GM12878 (cell line): ENCODE results near the gene PSMC4. TPM values are rescaled to one million over a fixed set of nuclear protein-coding genes. Genes with fewer than 3 reads are reported as not detected.

ENCODE experiments used
- ATAC-seq: fragments of 200-7000 bp; cut with Tn5 transposase; 3 replicates; pipeline ENCODE4 v1.9.1; 2020; ENCODE audit warnings: mild to moderate bottlenecking, moderate library complexity
- BruUV-seq: library from RNA; stranded (reverse); fragments of 400-500 nt; replicated peaks from 2 replicates; lab custom pipeline; 2021; lab: Mats Ljungman, UMichigan
- CTCF ChIA-PET: fragments of 300-600 bp; sonication (Branson Sonifier 250); formaldehyde crosslinking; extraction: SDS; loops from one replicate; lab custom pipeline; 2021; ENCODE audit warnings: inconsistent platforms; lab: Yijun Ruan, JAX
- POLR2A ChIA-PET: fragments of 350-600 bp; formaldehyde crosslinking; extraction: SDS; loops from one replicate; lab custom pipeline; 2021; ENCODE audit warnings: inconsistent platforms; lab: Charles Lee
- RAD21 ChIA-PET: fragments of 300-600 bp; sonication (Branson Sonifier 250); formaldehyde crosslinking; loops from one replicate; lab custom pipeline; 2023; ENCODE audit warnings: antibody characterized with exemption; ENCODE audit not compliant: unreplicated experiment; lab: Charles Lee
- SMC1A ChIA-PET: fragments of 300-600 bp; sonication (Branson Sonifier 250); formaldehyde crosslinking; loops from one replicate; lab custom pipeline; 2023; ENCODE audit not compliant: unreplicated experiment, uncharacterized antibody; lab: Charles Lee
- DNase-seq: peaks from one replicate; pipeline ENCODE4 v3.0.0-alpha.2; 2011; ENCODE audit warnings: low read depth, low spot score
- FAIRE-seq: peaks from 3 replicates; lab custom pipeline; 2011; peaks lifted over from hg19 to GRCh38; lab: Jason Lieb, UNC
- H2AFZ ChIP-seq: 2 replicates; pipeline ENCODE4 v1.6.0; 2011; ENCODE audit warnings: low read depth, low read length, control low read depth; ENCODE audit not compliant: control insufficient read depth
- H3K27ac ChIP-seq: 2 replicates; pipeline ENCODE4 v1.5.1; 2011; ENCODE audit warnings: control low read depth; ENCODE audit not compliant: control insufficient read depth, insufficient read depth
- H3K27me3 ChIP-seq, 2 experiments: replicated peaks in 1 of 2; 2 replicates each; pipeline versions ENCODE4 v1.6.0 to v1.6.1; 2011; ENCODE audit warnings: low read length in 1 of 2; ENCODE audit not compliant: control insufficient read depth in 2 of 2, insufficient read depth in 2 of 2
- H3K36me3 ChIP-seq, 2 experiments: 2 replicates each; pipeline ENCODE4 v1.5.1; 2011; ENCODE audit warnings: low read length in 1 of 2; ENCODE audit not compliant: control insufficient read depth in 2 of 2, insufficient read depth in 2 of 2
- H3K4me1 ChIP-seq: 2 replicates; pipeline ENCODE4 v1.6.1; 2011; ENCODE audit warnings: mild to moderate bottlenecking, low read length, moderate library complexity, mixed read lengths; ENCODE audit not compliant: control insufficient read depth, insufficient read depth
- H3K4me2 ChIP-seq: 2 replicates; pipeline ENCODE4 v1.6.0; 2011; ENCODE audit warnings: control low read depth; ENCODE audit not compliant: control insufficient read depth, insufficient read depth
- H3K4me3 ChIP-seq: fragments of 200-600 bp; sonication (generic); 2 replicates; pipeline ENCODE4 v1.5.1; 2016
- H3K79me2 ChIP-seq: 2 replicates; pipeline ENCODE4 v1.6.0; 2011; ENCODE audit warnings: low read length; ENCODE audit not compliant: control insufficient read depth, insufficient read depth
- H3K9ac ChIP-seq: 2 replicates; pipeline ENCODE4 v1.8.0; 2011; ENCODE audit warnings: low read length, control low read depth, mixed read lengths; ENCODE audit not compliant: control insufficient read depth, insufficient read depth
- H3K9me3 ChIP-seq: replicated peaks from 3 replicates; pipeline ENCODE4 v1.5.1; 2011; ENCODE audit warnings: mild to moderate bottlenecking, low read length; ENCODE audit not compliant: control insufficient read depth, insufficient read depth
- H4K20me1 ChIP-seq: 2 replicates; pipeline ENCODE4 v1.6.0; 2011; ENCODE audit not compliant: control insufficient read depth, insufficient read depth
- HDAC2 ChIP-seq: fragments of 200-600 bp; sonication (generic); IDR thresholded peaks from 2 replicates; pipeline ENCODE4 v1.6.1; 2017
- KAT2A ChIP-seq: conservative IDR thresholded peaks from 2 replicates; pipeline ENCODE4 v1.6.1; 2011; ENCODE audit warnings: low read depth, low read length; ENCODE audit not compliant: control insufficient read depth
- MYB ChIP-seq: fragments of 150-350 bp; IDR thresholded peaks from 2 replicates; pipeline ENCODE4 v1.6.1; 2014; ENCODE audit warnings: mild to moderate bottlenecking, low read depth, low read length, borderline replicate concordance
- NR2C1 ChIP-seq: fragments of 450-650 bp; IDR thresholded peaks from 2 replicates; pipeline ENCODE4 v1.6.1; 2017; ENCODE audit warnings: antibody characterized with exemption, mild to moderate bottlenecking, moderate library complexity
- PAX5 ChIP-seq: IDR thresholded peaks from 2 replicates; pipeline ENCODE4 v1.6.1; 2011; ENCODE audit warnings: low read depth, low read length, borderline replicate concordance
- RFX5 ChIP-seq: IDR thresholded peaks from 2 replicates; pipeline ENCODE4 v1.6.1; 2011; ENCODE audit warnings: low read depth, low read length, improper control_type of control experiment
- TCF7 ChIP-seq: IDR thresholded peaks from 2 replicates; pipeline ENCODE4 v1.6.1; 2014; ENCODE audit warnings: antibody characterized with exemption, borderline replicate concordance
- ZNF622 ChIP-seq: fragments of 450-650 bp; IDR thresholded peaks from 2 replicates; pipeline ENCODE4 v1.6.1; 2017; ENCODE audit warnings: mild to moderate bottlenecking, inconsistent platforms
- ZSCAN29 ChIP-seq: fragments of 450-650 bp; IDR thresholded peaks from 2 replicates; pipeline ENCODE4 v1.6.1; 2017; ENCODE audit warnings: mild to moderate bottlenecking, moderate library complexity
- WGBS: methylation state at CpG from one replicate; pipeline ENCODE4 v1.1.6; 2016; ENCODE audit warnings: low lambda C conversion rate; ENCODE audit not compliant: insufficient replicate concordance, insufficient coverage; ENCODE audit errors: missing lambda C conversion rate; 5-methylcytosine and 5-hydroxymethylcytosine counted together
- in situ Hi-C: fragments of 300-500 bp; cut with MboI; formaldehyde crosslinking; loops from 9 replicates; pipeline ENCODE4 v1.14.3; 2018; ENCODE audit warnings: mixed read lengths
- intact Hi-C: fragments of 100-400 bp; cut with micrococcal nuclease; formaldehyde crosslinking; loops from one replicate; pipeline ENCODE4 v1.14.2; 2022; ENCODE audit not compliant: unreplicated experiment
- polyA plus RNA-seq, 11 experiments: library from polyadenylated mRNA; depleted of rRNA in 4 of 11; unstranded in 6 of 11; stranded (reverse) in 5 of 11; fragments of >200 nt; fragmentation: Nextera tagmentation in 4 of 11; fragmentation: Illumina TruSeq in 1 of 11; extraction: Ambion mirVana in 4 of 11; extraction: Trizol in 1 of 11; gene quantifications; 1 replicate in 1 of 11; 2 replicates in 10 of 11; pipeline versions ENCODE4 v1.2.1 to v1.2.3, GENCODE V29; 2011 to 2016; ENCODE audit warnings: inconsistent platforms in 2 of 11, missing spikeins in 2 of 11, low read depth in 1 of 11
- total RNA-seq, 4 experiments: library from RNA; depleted of rRNA in 3 of 4; stranded (reverse); fragments of >200 nt in 3 of 4; fragmentation: Illumina TruSeq in 1 of 4; extraction: Trizol in 1 of 4; gene quantifications; 2 replicates each; pipeline versions ENCODE4 v1.2.1 to v1.2.3, GENCODE V29; 2013 to 2021
- TF ChIP-seq, protein P1 (sequence below): IDR thresholded peaks from 2 replicates; pipeline ENCODE4 v1.6.1; 2011; ENCODE audit warnings: mild to moderate bottlenecking, low read depth, low read length, moderate library complexity; ENCODE audit not compliant: insufficient replicate concordance
- TF ChIP-seq, protein P2 (sequence below): IDR thresholded peaks from 2 replicates; pipeline ENCODE4 v1.6.1; 2012; ENCODE audit warnings: low read length, inconsistent platforms

PSMC4 gene
- total and polyA plus RNA-seq, 10 of the 15 experiments (the other 5 are each of a cell fraction or from before 2014, with no cell fraction given), result 55.2 to 328 (median 127) TPM

DNA sequence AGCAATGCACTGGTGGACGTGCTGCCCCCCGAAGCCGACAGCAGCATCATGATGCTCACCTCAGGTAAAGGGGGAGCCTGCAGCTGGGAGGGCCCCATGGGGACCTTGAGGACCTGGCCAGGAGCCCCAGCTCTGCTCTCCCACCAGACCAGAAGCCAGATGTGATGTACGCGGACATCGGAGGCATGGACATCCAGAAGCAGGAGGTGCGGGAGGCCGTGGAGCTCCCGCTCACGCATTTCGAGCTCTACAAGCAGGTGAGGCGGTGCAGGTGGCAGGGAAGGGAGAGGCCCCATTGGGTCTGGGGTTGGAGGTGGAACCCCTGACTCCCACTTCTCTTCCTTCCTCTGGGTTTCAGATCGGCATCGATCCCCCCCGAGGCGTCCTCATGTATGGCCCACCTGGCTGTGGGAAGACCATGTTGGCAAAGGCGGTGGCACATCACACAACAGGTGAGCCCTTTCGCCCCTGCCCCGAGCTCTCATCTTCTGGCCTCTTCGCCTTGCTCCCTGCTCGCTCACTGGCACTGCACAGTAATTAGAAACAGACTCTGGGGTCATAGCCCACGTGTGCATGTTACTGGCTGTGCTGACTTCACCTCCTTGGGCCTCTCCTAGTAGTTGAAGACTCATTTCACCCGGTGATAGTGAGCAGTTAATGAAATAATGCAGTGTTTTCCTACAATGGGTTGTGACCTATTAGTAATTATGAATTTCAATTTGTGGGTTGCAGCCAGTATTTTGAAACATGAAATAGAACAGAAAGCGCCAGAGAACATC is 3.6 kb downstream of the PSMC4 start:
- DNase-seq (no peak), ATAC-seq (no peak), FAIRE-seq (no peak)
- H2AFZ ChIP-seq, result no peak overlapping the region
- BruUV-seq, result no TSS peak
- peaks cover 2% of the 10 kb centered on the region; the same call in 1 of the 2 replicates for H3K4me1 ChIP-seq
- intact Hi-C loops, result loop anchor here (5.0 to 10.0 kb wide), 2 partner anchors 80 to 297 kb away; no protein-coding TSS in a partner anchor
- no peak overlapping the region for H3K4me3 ChIP-seq
- no peak for TF ChIP-seq ZSCAN29
- ChIA-PET POLR2A (no interaction called here), RAD21 (no interaction called here), SMC1A (no interaction called here), CTCF (no interaction called here)
- peaks cover 20% of the 10 kb centered on the region for H3K79me2 ChIP-seq
- no peak overlapping the region for H3K4me2 ChIP-seq
- no peak overlapping the region for H3K9ac ChIP-seq
- no peaks in the 10 kb centered on the region for H3K27me3 ChIP-seq
- in situ Hi-C loops, result no loop called here
- H3K27ac ChIP-seq, result no peak overlapping the region
- H3K9me3 ChIP-seq, result no peaks in the 10 kb centered on the region; the same call in 2 of the 3 replicates
- WGBS, result 95% methylated on average over 22 of the region's 24 CpGs
- no peaks in the 10 kb centered on the region for H4K20me1 ChIP-seq
- H3K36me3 ChIP-seq, result peaks cover 18 to 43% of the 10 kb centered on the region in 2 experiments

DNA sequence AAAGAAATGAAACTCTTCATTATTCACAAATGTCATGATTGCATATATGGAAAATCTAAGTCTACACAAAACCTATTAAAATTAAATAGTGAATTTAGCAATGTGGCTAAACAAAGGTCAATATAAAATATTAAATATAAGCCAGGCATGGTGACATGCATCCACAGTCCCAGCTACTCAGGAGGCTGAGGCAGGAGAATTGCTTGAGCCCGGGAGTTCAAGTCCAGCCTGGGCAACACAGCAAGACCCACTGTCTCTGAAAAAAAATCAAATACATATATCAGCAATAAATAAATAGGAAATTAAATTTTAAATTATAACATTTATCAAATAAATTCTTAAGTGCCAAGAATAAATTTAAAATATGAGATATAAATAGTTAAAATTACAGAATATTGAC is 11.9 kb downstream of the PSMC4 start:
- ChIA-PET CTCF (interaction anchor here (1.5 kb wide), 1 partner anchor 12 kb away, joined by 3 read pairs; the partner anchor contains the start of gene PSMC4), POLR2A (no interaction called here), RAD21 (no interaction called here), SMC1A (interaction anchor here (0.6 kb wide), 1 partner anchor 9 kb away, joined by 3 read pairs; no protein-coding TSS in a partner anchor)
- no peak overlapping the region for H3K27ac ChIP-seq
- no peaks in the 10 kb centered on the region for H3K4me1 ChIP-seq
- no peak overlapping the region for H3K4me3 ChIP-seq
- H3K4me2 ChIP-seq, result no peak overlapping the region
- no peak overlapping the region for H2AFZ ChIP-seq
- no peaks in the 10 kb centered on the region for H3K27me3 ChIP-seq
- no peak overlapping the region for H3K9ac ChIP-seq
- no peak for TF ChIP-seq TCF7
- TF ChIP-seq RFX5, result no peak
- TF ChIP-seq MYB, result no peak
- TF ChIP-seq, protein P1, sequence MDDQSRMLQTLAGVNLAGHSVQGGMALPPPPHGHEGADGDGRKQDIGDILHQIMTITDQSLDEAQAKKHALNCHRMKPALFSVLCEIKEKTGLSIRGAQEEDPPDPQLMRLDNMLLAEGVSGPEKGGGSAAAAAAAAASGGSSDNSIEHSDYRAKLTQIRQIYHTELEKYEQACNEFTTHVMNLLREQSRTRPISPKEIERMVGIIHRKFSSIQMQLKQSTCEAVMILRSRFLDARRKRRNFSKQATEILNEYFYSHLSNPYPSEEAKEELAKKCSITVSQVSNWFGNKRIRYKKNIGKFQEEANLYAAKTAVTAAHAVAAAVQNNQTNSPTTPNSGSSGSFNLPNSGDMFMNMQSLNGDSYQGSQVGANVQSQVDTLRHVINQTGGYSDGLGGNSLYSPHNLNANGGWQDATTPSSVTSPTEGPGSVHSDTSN, result no peak
- no peak for TF ChIP-seq PAX5
- TF ChIP-seq NR2C1, result no peak
- no peak for TF ChIP-seq ZNF622
- TF ChIP-seq, protein P2, sequence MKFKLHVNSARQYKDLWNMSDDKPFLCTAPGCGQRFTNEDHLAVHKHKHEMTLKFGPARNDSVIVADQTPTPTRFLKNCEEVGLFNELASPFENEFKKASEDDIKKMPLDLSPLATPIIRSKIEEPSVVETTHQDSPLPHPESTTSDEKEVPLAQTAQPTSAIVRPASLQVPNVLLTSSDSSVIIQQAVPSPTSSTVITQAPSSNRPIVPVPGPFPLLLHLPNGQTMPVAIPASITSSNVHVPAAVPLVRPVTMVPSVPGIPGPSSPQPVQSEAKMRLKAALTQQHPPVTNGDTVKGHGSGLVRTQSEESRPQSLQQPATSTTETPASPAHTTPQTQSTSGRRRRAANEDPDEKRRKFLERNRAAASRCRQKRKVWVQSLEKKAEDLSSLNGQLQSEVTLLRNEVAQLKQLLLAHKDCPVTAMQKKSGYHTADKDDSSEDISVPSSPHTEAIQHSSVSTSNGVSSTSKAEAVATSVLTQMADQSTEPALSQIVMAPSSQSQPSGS, result no peak
- no peak for TF ChIP-seq HDAC2
- no peak for TF ChIP-seq KAT2A
- H3K9me3 ChIP-seq, result peaks cover 8% of the 10 kb centered on the region
- BruUV-seq, result no TSS peak
- intact Hi-C loops (no loop called here), in situ Hi-C loops (no loop called here)
- no peak for DNase-seq
- no peak for ATAC-seq
- H3K36me3 ChIP-seq, result peaks cover 11 to 38% of the 10 kb centered on the region in 2 experiments
- no peak for FAIRE-seq
- no peaks in the 10 kb centered on the region for H3K79me2 ChIP-seq
- no peaks in the 10 kb centered on the region for H4K20me1 ChIP-seq
- WGBS, result 100% methylated on average over 1 of the region's 1 CpG
